Activated effector memory CD4-positive, alpha-beta T cell treated with anti-CD3 and anti-CD28 coated beads, Interleukin-2, amount 50 U/mL, for 16 hours (primary cell): Measurements from ENCODE around the gene ATP6V1G3.
"Not testable (repeated sequence)": the region's sequence is repeated elsewhere in the genome, so short reads cannot be mapped to it uniquely, and the experiment has no call there.

Experiments
- DNase-seq: peaks from one replicate; pipeline ENCODE4 v3.0.0-alpha.2; 2020

Gene ATP6V1G3

GRCh38 chr1:198496216-198497143 is 44.0 kb downstream of the ATP6V1G3 start:
- no peak for DNase-seq

DNA sequence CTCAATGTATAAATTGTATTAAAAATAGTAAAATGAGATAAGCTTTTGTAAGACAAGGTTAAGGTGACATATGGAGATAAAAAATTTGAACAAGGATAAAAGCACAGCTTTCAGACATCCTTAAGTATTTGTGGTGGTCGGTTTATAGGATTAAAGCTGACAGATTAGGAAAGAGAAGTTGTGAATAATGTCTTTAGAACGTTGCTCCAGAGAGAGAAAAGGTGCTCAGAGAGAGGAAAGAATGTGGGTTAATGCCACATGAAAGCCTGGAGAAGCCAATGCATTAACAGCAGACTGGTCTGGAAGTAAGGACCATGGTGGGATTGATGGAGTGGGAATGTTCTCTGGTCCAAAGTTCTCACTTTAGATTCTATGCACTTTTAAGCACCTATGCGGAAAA is 44.8 kb downstream of the ATP6V1G3 start:
- no peak for DNase-seq

GRCh38 chr1:198494658-198495103 is 45.8 kb downstream of the ATP6V1G3 start:
- DNase-seq, result no peak

DNA sequence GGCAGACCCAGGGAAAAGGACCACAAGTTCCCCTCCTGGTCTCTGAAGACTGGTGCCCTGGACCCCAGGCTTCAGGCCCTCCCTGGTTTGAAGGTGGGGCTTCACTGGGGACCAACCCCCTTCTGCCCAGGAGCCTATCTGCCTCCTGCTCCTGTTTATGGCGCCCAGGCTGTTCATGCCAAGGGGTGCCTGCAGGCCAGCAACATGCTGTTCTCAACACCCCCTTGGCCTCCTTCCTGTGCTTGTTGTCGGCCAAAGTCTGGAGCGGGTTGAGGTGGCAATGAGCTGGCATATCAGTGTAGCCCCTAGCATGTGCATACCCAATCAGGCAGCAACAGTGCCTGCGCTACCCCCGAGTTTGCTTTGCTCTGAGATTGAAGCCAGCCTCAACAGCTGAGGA is 46.3 kb downstream of the ATP6V1G3 start:
- DNase-seq, result no peak

GRCh38 chr1:198493329-198493728 is 47.2 kb downstream of the ATP6V1G3 start:
- no peak for DNase-seq

DNA sequence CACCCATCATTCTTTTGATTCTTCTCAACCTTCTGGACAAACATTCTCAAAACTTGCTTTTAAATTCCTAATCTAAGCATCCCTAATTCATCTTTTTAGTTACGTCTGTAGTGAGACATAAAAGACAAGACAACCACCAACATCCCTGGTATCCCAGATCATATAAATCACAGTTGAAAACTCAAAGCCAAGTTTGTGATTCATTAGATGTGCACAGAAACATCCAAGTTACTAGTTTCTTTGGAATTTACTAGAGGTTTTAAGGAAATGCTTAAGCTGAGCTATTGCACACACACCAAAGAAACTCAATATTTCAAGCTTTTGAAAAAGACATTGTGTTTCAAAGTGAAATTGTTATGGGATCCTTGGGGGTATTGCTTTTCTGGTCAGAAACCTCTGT is 47.6 kb downstream of the ATP6V1G3 start:
- DNase-seq, result no peak

GRCh38 chr1:198491596-198491995 is 48.9 kb downstream of the ATP6V1G3 start:
- DNase-seq, result no peak

- no peak for DNase-seq
Measured at GRCh38 chr1:198491028-198491427, 49.5 kb downstream of the ATP6V1G3 start.

DNA sequence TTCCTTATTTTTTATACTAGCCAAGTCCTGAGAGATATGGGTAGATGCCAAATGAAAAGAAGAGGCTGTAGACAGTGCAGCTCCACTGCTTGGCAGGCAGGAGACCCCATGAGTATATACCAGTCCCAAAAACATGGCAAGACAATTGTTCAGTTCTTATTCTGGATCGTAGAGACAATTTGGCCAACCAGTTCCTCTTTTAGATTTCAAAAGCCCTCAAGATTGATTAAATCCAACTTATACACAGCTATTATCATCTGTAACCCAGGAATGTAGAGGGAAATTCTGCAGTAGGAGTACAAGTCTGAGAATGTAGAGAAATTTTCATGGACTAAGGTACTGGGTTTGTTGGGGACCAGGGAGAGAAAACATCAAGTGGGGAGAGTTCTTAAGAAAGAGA is 50.3 kb downstream of the ATP6V1G3 start:
- DNase-seq, result no peak

- DNase-seq, result no peak
Measured at GRCh38 chr1:198486903-198487302, 53.6 kb downstream of the ATP6V1G3 start.

- no peak for DNase-seq
Measured at GRCh38 chr1:198483645-198484044, 56.8 kb downstream of the ATP6V1G3 start.

DNA sequence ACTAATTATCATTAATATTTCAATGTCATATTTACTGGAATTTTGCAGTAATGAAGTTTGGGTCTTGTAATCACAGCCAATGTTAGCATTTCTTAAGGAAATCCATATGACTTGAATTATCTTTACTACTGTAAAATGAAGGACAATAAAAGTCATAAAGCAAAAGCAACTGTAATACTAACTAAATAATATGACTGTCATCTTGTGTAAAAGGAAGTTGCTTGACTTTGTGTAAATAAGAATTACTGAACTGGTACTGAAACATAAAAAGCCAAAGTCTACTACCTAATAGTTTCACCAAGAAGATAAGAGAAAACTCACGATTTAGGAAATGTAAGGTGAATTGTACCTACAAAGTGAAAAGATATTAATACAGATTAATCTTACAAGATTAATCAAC is 57.5 kb downstream of the ATP6V1G3 start:
- DNase-seq, result no peak

- no peak for DNase-seq
Measured at GRCh38 chr1:198481661-198482060, 58.8 kb downstream of the ATP6V1G3 start.

DNA sequence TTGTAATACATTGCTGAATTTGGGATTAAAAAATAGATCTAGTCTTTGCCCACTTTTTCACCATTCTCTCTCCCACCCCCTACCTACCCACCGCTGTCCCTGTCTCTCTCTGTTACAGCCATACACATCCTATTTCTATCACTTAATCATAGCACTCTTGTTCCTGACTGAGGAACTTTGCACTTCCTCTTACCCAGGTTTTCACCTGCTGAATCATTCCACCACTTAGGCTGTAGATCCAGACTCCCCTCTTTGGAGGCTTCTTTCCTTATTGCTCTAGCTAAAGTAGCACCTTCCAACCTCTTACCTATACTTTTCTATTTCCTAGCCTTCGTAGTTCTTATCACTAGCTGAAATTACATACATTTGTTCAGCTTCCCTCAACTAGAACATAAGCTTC is 59.6 kb downstream of the ATP6V1G3 start:
- no peak for DNase-seq

- DNase-seq, result not testable (repeated sequence)
Measured at GRCh38 chr1:198477354-198477753, 63.1 kb downstream of the ATP6V1G3 start.
